ENCODE measurements around the gene ACP2. TPM values are rescaled to one million over a fixed set of nuclear protein-coding genes. Genes with fewer than 3 reads are reported as not detected.

Gene ACP2
- 1 to 10 TPM in 5 of 6 donors, not detected in 1; 1.6 to 8.1 (median 2.2) TPM for polyA plus RNA-seq (ENCODE audit: low read depth in 6 of 6)

- H3K27me3 Mint-ChIP-seq = no peaks in the 10 kb centered on the region
- peaks cover 10 to 33% (median 14%) of the 10 kb centered on the region in 3 donors for H3K4me1 Mint-ChIP-seq
- H3K27ac Mint-ChIP-seq = peak within 1 kb of the TSS; percentile 71 to 99 (median 94)
- DNase-seq = peak; percentile 85
- peak; percentile 94 to 96 for ATAC-seq (ENCODE audit: low read depth in 2 of 2)
- H3K36me3 Mint-ChIP-seq = peaks cover 0 to 11% of the 10 kb centered on the region in 2 donors
- H3K4me3 Mint-ChIP-seq = peak within 1 kb of the TSS; percentile 89 to 100 (median 97)
- H3K9me3 Mint-ChIP-seq = no peaks in the 10 kb centered on the region
These were observed at the start of gene ACP2 for GRCh38 chr11:47248664-47249377. ACP2 (minus strand) TSS chr11:47248814; CDS start chr11:47248789, 25 bp downstream.

DNA sequence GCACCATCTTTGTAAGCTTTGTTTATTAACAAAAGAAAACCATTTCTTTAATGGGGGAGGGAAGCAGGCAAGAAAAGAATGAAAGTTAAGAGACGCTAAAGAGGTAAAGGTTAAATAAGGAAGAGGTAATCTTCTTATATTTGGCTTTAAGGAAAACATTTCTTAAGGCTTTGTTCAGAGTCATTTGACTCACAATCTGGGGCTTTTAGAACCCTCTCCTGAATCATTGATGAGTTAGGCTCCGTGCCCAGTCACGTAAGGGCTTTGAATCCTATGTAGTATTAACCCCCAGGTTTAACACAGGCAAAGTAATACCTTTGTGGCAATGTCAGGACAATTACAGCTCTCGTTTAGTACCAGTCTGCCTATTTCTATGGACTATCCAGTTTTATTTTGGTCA lies 47.4 kb upstream of the ACP2 start:
- H3K9me3 Mint-ChIP-seq = peaks cover 0 to 4% (median 0%) of the 10 kb centered on the region in 7 donors
- H3K36me3 Mint-ChIP-seq = peaks cover 39 to 45% of the 10 kb centered on the region in 2 donors
- no peak for DNase-seq
- H3K27me3 Mint-ChIP-seq = no peaks in the 10 kb centered on the region
- peak overlapping the region in 1 of 6 donors; percentile 73 for H3K27ac Mint-ChIP-seq
- no peak overlapping the region for H3K4me3 Mint-ChIP-seq
- no peak for ATAC-seq (ENCODE audit: low read depth in 2 of 2)
- H3K4me1 Mint-ChIP-seq = no peaks in the 10 kb centered on the region

- Mint-ChIP-seq H3K27me3 (no peaks in the 10 kb centered on the region), H3K4me1 (no peaks in the 10 kb centered on the region), H3K27ac (peak overlapping the region in 2 of 6 donors; percentile 60 to 73), H3K4me3 (no peak overlapping the region), H3K36me3 (peaks cover 44 to 46% of the 10 kb centered on the region in 2 donors), H3K9me3 (peaks cover 0 to 4% (median 0%) of the 10 kb centered on the region in 7 donors)
- no peak for ATAC-seq (ENCODE audit: low read depth in 2 of 2)
- no peak for DNase-seq
These were observed 46.8 kb upstream of the ACP2 start for GRCh38 chr11:47295385-47295784.

DNA sequence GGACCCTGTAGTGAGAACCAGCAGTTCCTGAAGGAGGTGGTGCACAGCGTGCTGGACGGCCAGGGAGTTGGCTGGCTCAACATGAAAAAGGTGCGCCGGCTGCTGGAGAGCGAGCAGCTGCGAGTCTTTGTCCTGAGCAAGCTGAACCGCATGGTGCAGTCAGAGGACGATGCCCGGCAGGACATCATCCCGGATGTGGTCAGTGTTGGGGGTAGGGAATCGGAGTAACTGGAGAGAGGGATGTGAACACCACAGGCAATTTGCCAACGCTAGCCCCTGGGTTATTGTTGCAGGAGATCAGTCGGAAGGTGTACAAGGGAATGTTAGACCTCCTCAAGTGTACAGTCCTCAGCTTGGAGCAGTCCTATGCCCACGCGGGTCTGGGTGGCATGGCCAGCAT lies 41.2 kb upstream of the ACP2 start:
- Mint-ChIP-seq H3K4me3 (no peak overlapping the region), H3K4me1 (peaks cover 0 to 4% (median 0%) of the 10 kb centered on the region in 3 donors), H3K36me3 (peaks cover 31 to 46% of the 10 kb centered on the region in 2 donors), H3K27ac (peak overlapping the region in 1 of 6 donors; percentile 84), H3K9me3 (no peaks in the 10 kb centered on the region), H3K27me3 (no peaks in the 10 kb centered on the region)
- no peak for ATAC-seq (ENCODE audit: low read depth in 2 of 2)
- no peak for DNase-seq

- Mint-ChIP-seq H3K27ac (peak overlapping the region in 1 of 6 donors; percentile 28), H3K27me3 (no peaks in the 10 kb centered on the region), H3K4me1 (peaks cover 0 to 8% (median 0%) of the 10 kb centered on the region in 3 donors), H3K36me3 (peaks cover 31 to 59% of the 10 kb centered on the region in 2 donors), H3K9me3 (no peaks in the 10 kb centered on the region), H3K4me3 (no peak overlapping the region)
- ATAC-seq (ENCODE audit: low read depth in 2 of 2) (no peak), DNase-seq (no peak)
These were observed 39.5 kb upstream of the ACP2 start for GRCh38 chr11:47288066-47288465.

- DNase-seq (no peak), ATAC-seq (ENCODE audit: low read depth in 2 of 2) (no peak)
- Mint-ChIP-seq H3K36me3 (peaks cover 26 to 58% of the 10 kb centered on the region in 2 donors), H3K4me1 (peaks cover 0 to 8% (median 0%) of the 10 kb centered on the region in 3 donors), H3K27ac (peak overlapping the region in 1 of 6 donors; percentile 82), H3K27me3 (no peaks in the 10 kb centered on the region), H3K4me3 (no peak overlapping the region), H3K9me3 (no peaks in the 10 kb centered on the region)
These were observed 37.6 kb upstream of the ACP2 start for GRCh38 chr11:47285969-47286770.

GRCh38 chr11:47284151-47284550 lies 35.5 kb upstream of the ACP2 start:
- no peak overlapping the region for H3K4me3 Mint-ChIP-seq
- no peaks in the 10 kb centered on the region for H3K9me3 Mint-ChIP-seq
- ATAC-seq (ENCODE audit: low read depth in 2 of 2) (no peak), DNase-seq (no peak)
- H3K4me1 Mint-ChIP-seq = peaks cover 0 to 4% (median 0%) of the 10 kb centered on the region in 3 donors
- peaks cover 19 to 46% of the 10 kb centered on the region in 2 donors for H3K36me3 Mint-ChIP-seq
- H3K27ac Mint-ChIP-seq = peak overlapping the region in 3 of 6 donors; percentile 28 to 83 (median 79)
- no peaks in the 10 kb centered on the region for H3K27me3 Mint-ChIP-seq

GRCh38 chr11:47282462-47282861 lies 33.8 kb upstream of the ACP2 start:
- DNase-seq (no peak), ATAC-seq (ENCODE audit: low read depth in 2 of 2) (no peak)
- Mint-ChIP-seq H3K27ac (no peak overlapping the region), H3K4me3 (no peak overlapping the region), H3K27me3 (no peaks in the 10 kb centered on the region), H3K36me3 (peaks cover 27 to 44% of the 10 kb centered on the region in 2 donors), H3K4me1 (peaks cover 0 to 4% (median 0%) of the 10 kb centered on the region in 3 donors), H3K9me3 (no peaks in the 10 kb centered on the region)

DNA sequence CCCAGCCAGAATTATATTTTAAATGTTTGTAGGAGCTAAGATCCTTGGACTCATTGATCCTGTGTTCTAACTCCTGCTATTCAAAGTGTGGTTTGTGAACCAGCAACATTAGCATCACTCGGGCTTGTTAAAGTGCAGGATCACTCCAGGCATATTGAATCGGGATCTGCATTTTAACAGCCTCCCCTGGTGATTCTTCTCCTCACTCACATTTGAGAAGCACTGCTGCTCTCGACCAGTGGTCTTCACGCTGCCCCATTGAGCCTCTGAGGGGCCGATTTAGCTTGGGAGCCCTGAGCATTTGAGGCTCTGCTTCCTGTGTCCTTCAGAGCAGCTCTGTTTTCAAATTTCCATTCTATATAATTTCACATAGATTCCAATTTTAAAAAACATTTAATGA lies 32.2 kb upstream of the ACP2 start:
- H3K27me3 Mint-ChIP-seq = no peaks in the 10 kb centered on the region
- no peaks in the 10 kb centered on the region for H3K9me3 Mint-ChIP-seq
- H3K27ac Mint-ChIP-seq = no peak overlapping the region
- no peak overlapping the region for H3K4me3 Mint-ChIP-seq
- peaks cover 34 to 45% of the 10 kb centered on the region in 2 donors for H3K36me3 Mint-ChIP-seq
- peaks cover 3 to 9% (median 5%) of the 10 kb centered on the region in 3 donors for H3K4me1 Mint-ChIP-seq
- no peak for ATAC-seq (ENCODE audit: low read depth in 2 of 2)
- no peak for DNase-seq

DNA sequence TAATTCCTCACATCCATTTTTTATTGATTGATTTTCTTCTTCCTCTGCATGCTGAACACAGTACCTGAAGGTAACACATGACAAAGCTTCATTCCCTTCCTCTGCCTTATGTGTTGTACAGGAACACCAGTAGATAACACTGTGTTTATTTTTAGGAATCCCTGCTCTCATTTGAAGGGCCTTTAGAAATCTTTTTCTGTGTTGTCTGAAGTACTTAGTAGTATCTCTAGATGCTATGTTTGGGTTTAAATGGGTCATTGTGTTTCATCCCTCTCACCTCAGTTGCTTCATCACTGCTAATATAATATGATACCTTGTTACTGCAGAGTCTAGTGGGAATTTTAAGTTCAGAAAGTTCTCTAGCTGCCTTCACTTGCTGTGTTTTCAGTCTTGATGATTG lies 31.5 kb upstream of the ACP2 start:
- H3K4me3 Mint-ChIP-seq = no peak overlapping the region
- no peaks in the 10 kb centered on the region for H3K27me3 Mint-ChIP-seq
- peak overlapping the region in 1 of 6 donors; percentile 14 for H3K27ac Mint-ChIP-seq
- ATAC-seq (ENCODE audit: low read depth in 2 of 2) (no peak), DNase-seq (no peak)
- peaks cover 3 to 9% (median 7%) of the 10 kb centered on the region in 3 donors for H3K4me1 Mint-ChIP-seq
- H3K36me3 Mint-ChIP-seq = peaks cover 27 to 38% of the 10 kb centered on the region in 2 donors
- no peaks in the 10 kb centered on the region for H3K9me3 Mint-ChIP-seq

GRCh38 chr11:47278769-47279168 lies 30.2 kb upstream of the ACP2 start:
- Mint-ChIP-seq H3K4me1 (peaks cover 10 to 15% (median 10%) of the 10 kb centered on the region in 3 donors), H3K9me3 (no peaks in the 10 kb centered on the region), H3K4me3 (no peak overlapping the region), H3K27me3 (no peaks in the 10 kb centered on the region), H3K27ac (no peak overlapping the region), H3K36me3 (peaks cover 26 to 27% of the 10 kb centered on the region in 2 donors)
- ATAC-seq (ENCODE audit: low read depth in 2 of 2) = no peak
- no peak for DNase-seq

- H3K4me1 Mint-ChIP-seq = peaks cover 10 to 18% (median 17%) of the 10 kb centered on the region in 3 donors
- DNase-seq (no peak), ATAC-seq (ENCODE audit: low read depth in 2 of 2) (no peak)
- H3K27ac Mint-ChIP-seq = peak overlapping the region in 1 of 6 donors; percentile 10
- peaks cover 25 to 27% of the 10 kb centered on the region in 2 donors for H3K36me3 Mint-ChIP-seq
- no peaks in the 10 kb centered on the region for H3K9me3 Mint-ChIP-seq
- H3K27me3 Mint-ChIP-seq = no peaks in the 10 kb centered on the region
- no peak overlapping the region for H3K4me3 Mint-ChIP-seq
These were observed 29.4 kb upstream of the ACP2 start for GRCh38 chr11:47278058-47278457.

DNA sequence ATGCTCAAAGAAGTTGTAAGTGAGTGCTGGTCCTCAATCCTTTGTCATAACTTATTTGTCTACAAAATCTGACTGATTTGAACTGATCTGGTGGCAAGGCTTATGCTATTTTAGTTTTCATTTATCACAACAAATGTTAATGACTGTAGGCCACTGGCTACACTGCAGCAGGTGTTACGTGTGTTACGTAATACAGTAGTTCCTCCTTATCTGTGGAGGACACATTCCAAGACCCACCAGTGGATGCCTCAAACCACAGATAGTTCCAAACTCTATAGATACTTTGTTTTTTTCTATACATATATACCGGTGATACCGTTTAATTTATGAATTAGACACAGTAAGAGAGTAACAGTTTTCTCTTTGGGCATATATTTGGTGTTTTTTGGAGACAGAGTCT lies 28.3 kb upstream of the ACP2 start:
- Mint-ChIP-seq H3K27me3 (no peaks in the 10 kb centered on the region), H3K36me3 (peaks cover 17 to 21% of the 10 kb centered on the region in 2 donors), H3K4me3 (no peak overlapping the region), H3K4me1 (peaks cover 21 to 29% (median 28%) of the 10 kb centered on the region in 3 donors), H3K27ac (no peak overlapping the region), H3K9me3 (no peaks in the 10 kb centered on the region)
- ATAC-seq (ENCODE audit: low read depth in 2 of 2) = no peak
- no peak for DNase-seq

Measured in naive B cell (primary cell).